HK-2 (cell line): ENCODE measurements around the gene KMT5C.

Source experiments
- DNase-seq: peaks from one replicate; pipeline ENCODE4 v3.0.0-alpha.2; 2018; ENCODE audit not compliant: unreplicated experiment

The KMT5C gene

DNA sequence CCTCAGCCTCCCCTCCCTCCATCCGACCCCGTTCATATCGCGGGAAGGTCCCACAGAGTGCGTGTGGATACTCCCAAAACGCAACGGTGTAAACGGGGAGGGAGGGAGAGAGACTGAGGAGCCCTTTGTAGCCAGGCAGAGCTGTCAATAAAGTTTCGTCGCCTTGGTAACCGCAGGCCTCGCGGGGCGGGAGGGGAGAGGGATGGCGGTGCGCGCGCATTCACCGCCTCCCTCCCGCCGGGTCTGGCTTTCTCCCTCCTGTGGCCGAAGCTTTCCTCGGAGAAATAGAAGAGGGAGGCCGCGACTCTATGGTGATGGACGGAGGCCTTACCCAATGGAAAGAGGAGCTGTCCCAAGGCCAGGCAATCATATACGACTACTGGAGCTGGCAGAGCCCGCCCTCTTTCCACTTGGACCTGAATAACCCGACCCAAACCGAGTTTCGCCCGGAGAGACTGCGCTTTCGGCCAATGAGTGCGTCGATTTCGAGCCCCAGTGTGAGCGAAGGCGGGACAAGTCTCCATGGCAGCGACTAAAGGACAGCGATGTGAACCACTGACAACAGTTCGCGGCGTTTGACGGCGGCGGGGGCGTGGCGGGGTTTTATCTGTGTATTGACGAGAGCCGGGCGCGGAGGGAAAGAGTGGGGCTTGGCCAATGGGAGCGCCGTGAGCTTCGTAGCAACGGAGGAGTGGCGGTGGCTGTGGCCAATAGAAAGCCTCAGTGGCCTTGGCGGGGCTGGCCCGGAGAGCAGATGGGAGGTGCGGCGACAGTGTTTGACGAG is at the start of gene KMT5C:
Gene KMT5C (plus strand): TSS at position 772 of the 784 bp plus-strand sequence. CDS start 2,061 bp downstream, outside the sequence.
- DNase-seq, result peak; percentile 100

DNA sequence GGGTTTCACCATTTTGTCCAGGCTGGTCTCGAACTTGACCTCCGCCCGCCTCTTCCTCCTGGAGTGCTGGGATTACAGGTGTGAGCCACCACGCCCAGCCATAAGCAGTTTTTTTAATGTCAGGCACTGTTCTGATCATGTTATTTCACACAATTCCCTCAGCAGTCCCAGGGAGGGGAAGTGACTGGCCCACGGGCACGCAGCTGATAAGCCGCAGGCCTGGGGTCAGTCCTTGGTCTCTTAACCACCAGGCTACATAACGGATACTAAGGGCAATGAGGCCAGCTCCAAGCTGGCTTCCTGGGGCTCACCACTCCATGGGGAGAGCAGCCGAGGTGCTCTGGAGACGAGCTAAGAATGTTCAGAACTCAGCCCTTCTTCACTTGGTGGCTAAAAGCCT is 42.4 kb upstream of the KMT5C start:
- no peak for DNase-seq

DNA sequence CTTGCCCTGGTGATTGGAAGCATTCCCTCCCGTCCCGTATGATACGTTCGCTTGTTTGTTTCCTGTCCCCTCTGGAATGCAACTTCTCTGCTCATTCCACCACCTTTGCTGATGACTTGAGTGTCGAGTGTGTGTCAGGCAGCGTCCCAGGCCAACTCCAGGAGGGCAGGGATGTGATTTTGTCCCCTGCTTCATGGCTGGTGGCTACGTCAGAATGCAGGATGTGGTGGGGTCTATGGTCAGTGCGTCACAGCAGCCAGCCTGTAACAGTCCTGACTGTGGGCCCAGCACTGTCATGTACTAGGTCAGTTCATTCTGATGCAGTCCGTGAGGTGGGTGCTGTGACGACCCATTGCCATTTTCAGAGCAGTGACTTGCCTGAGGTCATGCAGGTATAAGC is 39.7 kb upstream of the KMT5C start:
- DNase-seq, result no peak

DNA sequence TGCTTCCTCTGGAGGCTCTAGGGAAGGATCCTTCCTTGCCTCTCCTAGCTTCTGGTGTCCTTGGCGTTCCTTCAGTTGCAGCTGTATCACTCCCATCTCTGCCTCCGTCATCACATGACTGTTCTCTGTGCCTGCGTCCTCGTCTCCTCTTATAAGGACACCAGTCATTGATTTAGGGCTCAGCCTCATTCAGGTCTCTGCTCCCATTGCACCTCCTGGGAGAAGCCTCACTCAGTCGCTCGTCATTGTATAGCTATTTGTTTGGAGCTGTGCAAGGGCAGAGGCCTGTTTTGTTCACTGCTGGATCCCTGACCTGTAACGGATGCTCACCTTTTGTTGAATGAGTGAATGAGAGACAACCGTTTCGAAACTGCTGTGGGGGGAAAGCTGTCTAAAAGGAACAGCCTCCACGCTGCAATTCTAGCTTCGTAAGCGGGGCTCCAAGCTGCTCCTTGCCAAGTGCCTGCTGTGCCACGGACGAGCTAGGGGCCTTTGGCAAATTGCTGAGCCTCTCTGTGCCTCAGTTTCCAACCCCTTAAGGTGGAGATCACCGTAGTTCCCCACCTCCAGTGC is 38.7 kb upstream of the KMT5C start:
- no peak for DNase-seq

DNA sequence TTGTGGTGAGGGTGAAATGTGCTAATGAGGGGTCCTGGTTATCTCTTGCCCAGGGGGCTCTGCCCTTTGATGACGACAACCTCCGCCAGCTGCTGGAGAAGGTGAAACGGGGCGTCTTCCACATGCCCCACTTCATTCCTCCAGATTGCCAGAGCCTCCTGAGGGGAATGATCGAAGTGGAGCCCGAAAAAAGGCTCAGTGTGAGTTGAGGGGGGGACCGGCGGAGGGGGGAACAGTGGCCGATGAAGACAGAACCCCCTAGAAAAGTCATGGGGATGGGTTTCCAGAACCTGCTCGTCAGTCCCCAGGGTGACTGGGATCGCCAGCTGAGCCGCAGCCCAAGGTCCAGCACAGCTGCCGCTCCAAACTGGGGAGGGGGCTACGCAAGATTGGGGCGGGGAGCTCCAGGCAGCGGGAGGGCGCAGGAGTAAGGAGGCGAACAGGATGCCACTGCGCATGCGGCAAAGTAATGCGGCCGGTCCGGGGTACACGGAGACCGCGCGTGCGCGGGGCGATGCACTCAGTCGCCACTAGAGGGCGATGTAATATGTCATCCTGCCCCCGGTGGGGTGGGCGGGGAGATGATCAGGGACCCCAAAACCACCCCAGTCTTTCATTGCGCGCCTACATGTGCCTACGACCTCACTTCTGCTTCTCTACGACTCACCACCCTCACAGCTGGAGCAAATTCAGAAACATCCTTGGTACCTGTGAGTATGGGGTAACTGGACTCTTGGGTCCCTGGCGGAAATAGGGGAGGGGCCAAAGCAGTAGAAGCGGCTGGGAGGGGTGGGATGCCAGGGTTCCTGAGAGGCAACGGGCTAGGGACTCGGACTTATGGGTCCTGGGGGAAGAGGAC is 38.0 kb upstream of the KMT5C start:
- peak; percentile 95 for DNase-seq

DNA sequence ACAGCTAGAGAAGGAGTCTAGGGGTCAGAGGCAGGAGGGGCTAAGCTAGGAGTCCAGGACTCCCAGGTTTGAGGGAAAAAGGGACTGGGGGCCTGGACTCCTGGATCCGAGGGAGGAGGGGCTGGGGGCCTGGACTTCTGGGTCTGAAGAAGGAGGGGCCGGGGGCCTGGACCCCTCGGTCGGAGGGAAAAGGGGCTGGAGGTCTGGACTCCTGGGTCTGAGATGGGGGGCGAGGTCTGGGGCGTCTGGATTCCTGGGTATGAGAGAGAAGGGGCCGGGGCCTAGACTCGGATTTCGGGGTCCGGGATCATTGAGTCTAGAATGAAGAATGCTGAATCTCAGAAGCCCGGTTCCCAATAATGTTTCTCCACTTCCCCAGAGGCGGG is 37.4 kb upstream of the KMT5C start:
- no peak for DNase-seq

DNA sequence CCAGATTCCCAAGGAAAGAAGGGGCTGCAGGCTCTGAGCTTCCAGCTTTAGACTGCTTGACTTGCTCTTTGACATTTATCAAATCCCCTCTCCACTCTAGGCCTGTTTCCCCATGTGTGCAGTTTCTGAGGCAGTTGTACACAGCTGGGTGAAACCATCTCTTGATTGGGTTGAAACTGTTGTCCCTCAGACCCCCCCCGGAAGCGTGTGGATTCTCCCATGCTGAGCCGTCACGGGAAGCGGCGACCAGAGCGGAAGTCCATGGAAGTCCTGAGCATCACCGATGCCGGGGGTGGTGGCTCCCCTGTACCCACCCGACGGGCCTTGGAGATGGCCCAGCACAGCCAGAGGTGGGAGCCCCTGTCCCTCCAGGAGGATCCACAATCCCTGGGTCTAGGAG is 36.2 kb upstream of the KMT5C start:
- DNase-seq, result no peak

DNA sequence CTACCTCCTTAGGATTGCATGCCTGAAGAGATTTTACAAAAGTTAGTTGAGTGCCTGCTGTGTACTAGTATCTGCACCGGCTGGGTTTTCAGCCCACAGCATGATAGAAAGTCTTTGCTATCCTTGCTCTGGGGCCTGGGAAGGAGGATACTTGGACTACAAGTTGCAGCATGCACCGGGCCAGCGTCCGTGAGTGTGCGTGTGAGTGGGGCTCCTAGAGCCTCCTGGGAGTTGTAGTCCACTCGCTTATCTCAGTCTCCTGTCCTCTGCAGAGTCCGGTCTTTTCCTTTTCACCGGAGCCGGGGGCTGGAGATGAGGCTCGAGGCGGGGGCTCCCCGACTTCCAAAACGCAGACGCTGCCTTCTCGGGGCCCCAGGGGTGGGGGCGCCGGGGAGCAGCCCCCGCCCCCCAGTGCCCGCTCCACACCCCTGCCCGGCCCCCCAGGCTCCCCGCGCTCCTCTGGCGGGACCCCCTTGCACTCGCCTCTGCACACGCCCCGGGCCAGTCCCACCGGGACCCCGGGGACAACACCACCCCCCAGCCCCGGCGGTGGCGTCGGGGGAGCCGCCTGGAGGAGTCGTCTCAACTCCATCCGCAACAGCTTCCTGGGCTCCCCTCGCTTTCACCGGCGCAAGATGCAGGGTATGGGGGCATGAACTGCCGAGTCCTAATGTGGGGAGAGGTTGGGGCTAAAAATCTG is 35.2 kb upstream of the KMT5C start:
- no peak for DNase-seq

DNA sequence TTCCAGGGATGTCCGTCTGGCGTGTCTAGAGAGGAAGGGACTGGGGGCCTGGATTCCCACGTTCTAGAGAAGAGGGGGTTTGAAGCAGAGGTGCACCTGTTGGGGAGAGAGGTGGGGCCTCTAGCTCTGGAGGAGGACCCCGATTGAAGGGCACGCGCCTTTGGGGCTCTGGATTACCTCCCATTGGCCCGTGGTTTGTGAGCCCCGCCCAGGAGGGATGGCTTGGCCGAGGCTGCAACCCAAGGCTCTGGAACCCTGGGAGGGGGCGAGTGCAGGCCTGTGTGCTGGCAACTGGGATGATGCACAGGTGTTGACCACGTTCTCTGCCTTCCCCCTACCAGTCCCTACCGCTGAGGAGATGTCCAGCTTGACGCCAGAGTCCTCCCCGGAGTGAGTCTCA is 34.7 kb upstream of the KMT5C start:
- DNase-seq, result no peak

DNA sequence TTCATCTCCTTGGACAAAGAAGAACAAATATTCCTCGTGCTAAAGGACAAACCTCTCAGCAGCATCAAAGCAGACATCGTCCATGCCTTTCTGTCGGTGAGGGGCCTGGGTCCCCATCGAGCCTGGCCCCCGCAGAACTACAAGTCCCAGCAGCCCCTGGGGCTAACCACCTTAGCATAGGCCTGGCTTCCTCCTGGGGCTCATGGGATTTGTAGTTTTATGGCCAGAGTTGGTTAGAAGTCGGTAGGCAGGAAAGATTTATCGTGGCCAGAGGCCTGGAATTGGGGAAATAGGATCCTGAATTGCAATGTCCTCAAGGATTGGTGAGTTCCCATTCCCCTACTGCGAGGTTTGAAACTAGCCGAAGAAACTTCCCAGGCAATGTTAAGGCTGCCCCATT is 34.2 kb upstream of the KMT5C start:
- peak; percentile 40 for DNase-seq

DNA sequence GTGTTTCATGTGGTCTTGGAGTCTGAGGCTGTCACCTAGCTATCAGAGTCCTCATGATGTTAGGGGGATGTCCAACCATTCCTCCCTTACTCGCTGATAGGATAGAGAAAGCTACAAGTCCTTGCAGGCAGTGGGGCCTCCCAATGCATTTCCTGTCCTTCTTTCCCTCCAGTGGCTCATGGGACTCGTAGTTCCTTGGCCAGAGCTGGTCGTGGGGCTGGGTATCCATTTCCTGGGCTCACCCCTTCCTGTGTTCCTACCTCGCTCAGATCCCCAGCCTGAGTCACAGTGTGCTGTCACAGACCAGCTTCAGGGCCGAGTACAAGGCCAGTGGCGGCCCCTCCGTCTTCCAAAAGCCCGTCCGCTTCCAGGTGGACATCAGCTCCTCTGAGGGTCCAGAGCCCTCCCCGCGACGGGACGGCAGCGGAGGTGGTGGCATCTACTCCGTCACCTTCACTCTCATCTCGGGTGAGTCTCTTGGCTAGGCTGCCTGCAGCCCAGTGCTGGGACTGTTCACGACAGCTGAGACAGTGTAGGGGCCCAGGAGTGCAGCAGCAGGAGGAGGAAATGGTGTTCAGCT is 33.6 kb upstream of the KMT5C start:
- peak; percentile 30 for DNase-seq

DNA sequence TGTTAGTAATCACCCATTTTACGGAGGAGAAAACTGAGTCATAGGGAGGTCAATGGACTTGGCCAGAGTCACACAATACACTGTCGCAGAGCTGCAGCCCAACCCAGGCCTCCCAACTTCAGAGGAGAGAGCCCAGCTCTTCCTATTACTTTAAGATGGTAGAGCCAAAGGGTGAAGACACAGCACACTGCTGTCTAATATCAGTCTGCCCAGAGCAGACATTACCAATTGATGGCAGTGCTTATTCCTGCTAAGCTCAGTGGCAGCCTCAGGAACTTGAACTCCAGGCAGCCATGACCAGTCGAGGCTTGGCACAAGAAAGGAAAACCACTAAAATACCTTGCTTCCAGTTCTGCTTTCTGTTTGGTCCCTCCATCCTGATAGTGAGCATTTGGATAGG is 33.0 kb upstream of the KMT5C start:
- DNase-seq, result no peak

DNA sequence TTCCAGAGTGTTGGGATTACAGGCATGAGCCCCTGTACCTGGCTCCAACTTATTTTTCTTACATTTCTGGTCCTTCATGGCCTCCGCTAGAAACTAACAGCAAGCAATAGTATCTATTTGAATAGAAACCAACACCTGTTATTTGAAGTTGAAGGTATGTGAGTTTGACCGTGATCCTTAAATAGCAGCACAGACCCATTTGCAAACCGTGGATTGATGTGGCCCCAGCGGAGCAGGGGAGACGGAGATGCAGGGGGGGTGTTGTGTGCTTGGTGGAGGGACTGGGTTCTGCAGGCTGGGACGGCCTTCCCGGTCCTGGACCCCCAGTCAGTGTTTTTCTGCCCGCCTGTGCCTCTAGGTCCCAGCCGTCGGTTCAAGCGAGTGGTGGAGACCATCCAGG is 31.4 kb upstream of the KMT5C start:
- no peak for DNase-seq

DNA sequence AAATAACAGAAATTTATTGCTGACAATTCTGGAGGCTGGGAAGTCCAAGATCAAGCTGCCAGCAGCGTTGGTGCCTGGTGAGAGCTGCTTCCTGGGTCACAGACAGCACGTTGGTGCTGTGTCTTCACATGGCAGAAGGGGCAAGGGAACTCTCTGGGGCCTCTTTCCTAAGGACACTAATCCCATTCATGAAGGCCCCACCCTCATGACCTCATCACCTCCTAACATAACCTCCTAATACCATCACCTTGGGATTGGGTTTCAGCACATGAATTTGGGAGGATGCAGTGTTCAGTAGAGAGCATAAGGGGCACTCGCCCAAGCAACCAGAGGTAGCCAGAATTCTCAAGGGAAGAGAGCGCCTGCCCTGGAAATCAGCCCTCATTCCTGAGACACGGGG is 30.2 kb upstream of the KMT5C start:
- DNase-seq, result no peak

DNA sequence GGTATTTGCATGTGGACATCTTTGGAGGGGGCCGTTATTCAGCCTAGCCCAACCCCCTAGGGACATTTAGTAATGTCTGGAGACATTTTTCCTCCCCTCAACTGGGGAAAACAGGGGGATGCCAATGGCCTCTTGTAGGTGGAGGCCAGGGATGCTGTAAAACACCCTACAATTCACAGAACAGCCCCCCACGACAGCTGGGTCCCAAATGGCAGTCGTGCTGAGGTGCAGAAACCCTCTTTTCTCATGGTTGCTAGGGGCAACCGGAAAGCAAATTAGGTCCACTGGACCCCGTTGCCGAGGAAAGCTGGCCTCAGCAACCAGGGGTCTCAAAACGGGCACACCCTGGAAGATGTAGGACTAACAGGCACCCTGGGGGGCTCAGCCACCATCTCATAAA is 29.2 kb upstream of the KMT5C start:
- DNase-seq, result no peak

DNA sequence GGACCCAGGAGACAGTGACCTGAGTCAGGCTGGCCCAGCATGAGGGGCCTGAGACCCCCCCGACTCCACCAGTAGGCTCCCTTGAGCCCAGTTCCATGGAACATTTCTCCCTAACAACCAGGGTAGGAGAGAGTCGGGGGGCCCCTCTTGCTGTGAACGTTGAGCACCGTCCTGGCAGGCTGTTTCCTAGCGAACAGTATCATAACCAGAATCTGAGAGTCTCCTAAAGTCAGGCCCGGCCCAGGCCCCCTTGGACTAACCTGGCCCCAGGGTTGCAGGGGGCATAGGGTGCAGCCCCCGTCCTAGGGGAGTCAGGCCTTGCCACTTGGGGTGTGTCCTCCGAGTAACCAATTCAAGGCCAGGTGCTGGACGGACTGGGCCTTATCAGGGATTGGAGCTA is 28.3 kb upstream of the KMT5C start:
- no peak for DNase-seq

DNA sequence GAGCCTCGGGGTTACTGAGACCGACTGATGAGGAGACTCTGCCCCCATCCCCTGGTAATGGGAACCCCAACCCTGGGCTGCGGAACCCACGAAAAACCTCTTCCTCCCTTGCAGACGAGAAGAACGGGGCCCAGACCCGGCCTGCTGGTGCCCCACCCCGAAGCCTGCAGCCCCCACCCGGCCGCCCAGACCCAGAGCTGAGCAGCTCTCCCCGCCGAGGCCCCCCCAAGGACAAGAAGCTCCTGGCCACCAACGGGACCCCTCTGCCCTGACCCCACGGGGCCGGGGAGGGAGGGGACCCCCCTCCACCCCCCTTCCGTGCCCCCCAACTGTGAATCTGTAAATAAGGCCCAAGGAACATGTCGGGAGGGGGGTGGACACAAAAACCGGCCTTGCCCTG is 27.9 kb upstream of the KMT5C start:
- DNase-seq, result no peak

DNA sequence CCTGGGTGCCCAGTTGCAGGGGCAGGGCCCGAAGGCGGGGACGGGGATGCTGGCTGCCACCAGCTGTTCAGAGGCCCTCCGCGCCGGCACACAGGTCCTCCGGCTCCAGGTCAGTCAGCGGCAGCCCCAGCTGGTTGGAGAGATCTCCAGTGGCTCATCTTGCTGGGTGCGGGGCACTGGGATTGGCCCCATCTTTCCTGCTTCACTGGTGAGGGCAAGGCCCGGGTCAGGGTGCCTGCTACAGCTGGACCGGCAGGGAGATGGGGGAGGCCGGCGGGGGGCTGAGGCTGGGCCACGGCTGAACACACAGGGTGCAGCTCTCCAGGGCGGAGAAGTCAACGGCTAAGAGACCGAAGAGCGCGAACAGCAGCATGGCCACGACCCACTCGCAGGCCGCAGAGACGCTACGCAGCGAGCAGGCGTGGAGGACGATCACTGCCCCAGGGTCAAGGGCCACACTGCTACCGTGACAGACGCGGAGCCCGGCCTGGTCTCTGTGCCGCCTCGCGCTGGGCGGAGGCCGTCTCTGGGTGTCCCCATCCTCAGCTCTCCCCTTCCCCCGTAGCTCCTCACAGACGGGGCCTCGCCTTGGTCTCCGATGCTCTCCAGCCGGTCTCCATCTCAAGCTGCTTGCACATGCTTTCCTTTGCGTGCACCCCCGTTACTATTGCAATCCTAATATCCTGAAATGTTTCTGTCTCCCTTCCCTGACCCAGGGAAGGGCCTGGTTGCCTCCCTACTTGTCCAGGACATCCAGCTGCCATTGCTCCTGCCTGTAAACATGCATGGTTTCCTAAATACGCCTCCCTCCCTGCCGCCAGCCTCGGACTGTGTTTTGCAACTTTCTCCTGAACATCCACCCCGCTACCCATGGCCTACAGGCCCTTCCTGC is 26.8 kb upstream of the KMT5C start:
- no peak for DNase-seq

DNA sequence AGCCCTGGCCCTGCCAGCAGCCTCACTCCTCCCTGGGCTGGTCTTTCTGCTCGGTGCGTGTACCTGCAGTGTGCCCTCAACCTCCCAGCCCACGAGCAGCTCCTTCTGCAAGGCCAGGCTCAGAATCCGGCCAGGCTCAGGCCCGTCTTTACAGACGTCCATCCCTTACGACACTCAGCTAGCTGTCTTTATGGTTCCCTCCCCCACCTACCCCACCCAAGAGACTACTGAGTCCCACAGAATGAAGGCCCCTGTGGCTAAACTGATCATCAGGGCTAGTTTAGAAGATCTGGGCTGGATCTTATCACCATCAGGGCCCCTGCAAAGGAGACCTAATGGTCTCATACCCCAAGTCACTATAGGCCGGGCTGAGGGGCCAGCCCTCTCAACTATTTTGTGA is 25.3 kb upstream of the KMT5C start:
- DNase-seq, result no peak

DNA sequence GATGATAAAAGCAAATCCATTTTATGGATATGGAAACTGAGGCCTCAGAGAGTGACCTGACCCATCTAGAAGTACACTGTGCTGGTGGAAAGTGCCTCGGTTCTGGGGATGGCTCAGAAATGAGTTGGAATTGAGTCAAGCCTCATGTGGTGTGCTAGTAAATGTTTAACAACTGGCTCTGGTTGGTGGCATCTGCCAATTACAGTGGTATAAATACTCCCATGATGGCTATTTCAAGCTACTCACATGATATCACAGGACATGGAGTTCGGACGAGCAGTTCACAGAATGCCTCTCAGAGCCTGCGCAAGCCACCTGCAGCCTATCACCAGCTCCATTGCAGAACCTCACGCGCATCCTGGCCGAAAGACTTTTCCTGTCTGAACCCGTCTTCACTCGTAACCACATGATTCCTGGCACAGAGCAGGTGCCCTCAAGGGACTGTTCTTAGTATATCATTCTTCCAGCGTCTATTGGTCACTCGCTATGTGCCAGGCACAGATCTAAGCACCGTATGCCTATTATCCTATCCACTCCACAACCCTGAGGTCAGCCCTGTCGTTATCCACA is 23.6 kb upstream of the KMT5C start:
- DNase-seq, result no peak

DNA sequence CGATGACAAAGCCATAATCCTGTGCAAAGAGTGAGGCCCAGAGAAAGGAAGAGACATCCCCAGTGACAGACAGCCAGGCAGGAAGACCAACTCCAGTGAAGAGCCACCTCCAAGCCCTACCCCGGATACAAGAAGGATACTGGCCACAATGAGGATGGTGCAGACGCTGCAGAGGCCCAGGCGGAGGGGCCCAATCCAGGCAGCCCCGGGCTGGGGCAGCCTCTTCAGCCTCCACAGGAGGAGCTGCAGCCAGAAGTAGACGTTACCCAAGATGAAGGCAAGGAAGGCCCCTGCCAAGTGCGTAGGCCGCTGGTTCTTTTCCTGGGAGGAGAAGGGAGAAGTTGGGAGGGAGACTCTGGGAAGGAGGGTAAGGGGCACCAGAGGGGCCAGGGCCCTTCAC is 23.0 kb upstream of the KMT5C start:
- no peak for DNase-seq
